HepG2 (cell line): ENCODE measurements around the gene DCAF15. TPM values are rescaled to one million over a fixed set of nuclear protein-coding genes. Genes with fewer than 3 reads are reported as not detected.

ENCODE experiments used
- ARNT ChIP-seq: fragments of 450-650 bp; IDR thresholded peaks from 2 replicates; pipeline ENCODE4 v1.6.1; 2017
- KDM3A ChIP-seq: IDR thresholded peaks from 2 replicates; pipeline ENCODE4 v1.6.1; 2018; ENCODE audit warnings: low read depth, missing compliant biosample characterization
- MAFF ChIP-seq: IDR thresholded peaks from 2 replicates; pipeline ENCODE4 v1.6.1; 2011; ENCODE audit warnings: low read depth, low read length, improper control_type of control experiment
- MBNL3 ChIP-seq: fragments of 250-450 bp; sonication (Bioruptor Pico); conservative IDR thresholded peaks from 2 replicates; pipeline ENCODE4 v1.8.0; 2022; ENCODE audit warnings: mild to moderate bottlenecking, inconsistent platforms
- MTA1 ChIP-seq: sonication (generic); formaldehyde crosslinking; IDR thresholded peaks from 2 replicates; pipeline ENCODE4 v1.4.0; 2020; ENCODE audit warnings: missing genetic modification reagents, mild to moderate bottlenecking, borderline replicate concordance
- MTA3 ChIP-seq: sonication (generic); formaldehyde crosslinking; IDR thresholded peaks from 2 replicates; pipeline ENCODE4 v1.4.0; 2020; ENCODE audit warnings: missing genetic modification reagents
- MXD4 ChIP-seq: IDR thresholded peaks from 2 replicates; pipeline ENCODE4 v1.6.1; 2016; ENCODE audit warnings: mild to moderate bottlenecking, missing biosample characterization, missing genetic modification reagents
- POLR2G ChIP-seq: fragments of 200-400 bp; formaldehyde crosslinking; IDR thresholded peaks from 2 replicates; pipeline ENCODE4 v1.6.1; 2018; ENCODE audit warnings: mild to moderate bottlenecking, low read depth, low read length, moderate library complexity
- SIX1 ChIP-seq: sonication (generic); formaldehyde crosslinking; IDR thresholded peaks from 2 replicates; pipeline ENCODE4 v1.4.0; 2020; ENCODE audit warnings: missing genetic modification reagents, borderline replicate concordance
- SNAI1 ChIP-seq: sonication (generic); formaldehyde crosslinking; IDR thresholded peaks from 2 replicates; pipeline ENCODE4 v1.5.0; 2020; ENCODE audit warnings: mild to moderate bottlenecking, missing genetic modification reagents, borderline replicate concordance
- STAT5B ChIP-seq: sonication (generic); formaldehyde crosslinking; IDR thresholded peaks from 2 replicates; pipeline ENCODE4 v1.4.0; 2020; ENCODE audit warnings: missing genetic modification reagents
- TP53 ChIP-seq: sonication (generic); formaldehyde crosslinking; conservative IDR thresholded peaks from 2 replicates; pipeline ENCODE4 v1.4.0; 2020; ENCODE audit warnings: missing genetic modification reagents
- ZNF430 ChIP-seq: sonication (generic); formaldehyde crosslinking; IDR thresholded peaks from 2 replicates; pipeline ENCODE4 v1.9.0; 2021; ENCODE audit warnings: mild to moderate bottlenecking, missing genetic modification reagents
- ZNF547 ChIP-seq: sonication (generic); formaldehyde crosslinking; IDR thresholded peaks from 2 replicates; pipeline ENCODE4 v1.5.1; 2020; ENCODE audit warnings: mild to moderate bottlenecking, missing genetic modification reagents
- ZNF577 ChIP-seq: sonication (generic); formaldehyde crosslinking; IDR thresholded peaks from 2 replicates; pipeline ENCODE4 v1.4.0; 2020; ENCODE audit warnings: mild to moderate bottlenecking, low read depth, missing genetic modification reagents, borderline replicate concordance
- ZNF7 ChIP-seq: IDR thresholded peaks from 2 replicates; pipeline ENCODE4 v1.6.1; 2016; ENCODE audit warnings: missing biosample characterization, missing genetic modification reagents
- ZNF792 ChIP-seq: IDR thresholded peaks from 2 replicates; pipeline ENCODE4 v1.6.1; 2016
- polyA plus RNA-seq, 8 experiments: library from polyadenylated mRNA; depleted of rRNA in 3 of 8; stranded (reverse) in 7 of 8; unstranded in 1 of 8; fragments of >200 nt; fragmentation: Illumina TruSeq in 4 of 8; extraction: Trizol in 4 of 8; gene quantifications; 2 replicates each; pipeline versions ENCODE4 v1.2.1 to v1.2.3, GENCODE V29; 2011 to 2016; ENCODE audit warnings: low read depth in 4 of 8, missing spikeins in 1 of 8, mixed read lengths in 1 of 8; ENCODE audit not compliant: insufficient read depth in 1 of 8
- total RNA-seq, 5 experiments: library from RNA; depleted of rRNA; stranded (reverse); fragments of >200 nt; fragmentation: Illumina TruSeq; extraction: Trizol; gene quantifications; 2 replicates each; pipeline ENCODE4 v1.2.3, GENCODE V29; 2016; ENCODE audit warnings: low read depth in 1 of 5
- TF ChIP-seq, protein P1 (sequence below): sonication (generic); formaldehyde crosslinking; IDR thresholded peaks from 2 replicates; pipeline ENCODE4 v1.4.0; 2020; ENCODE audit warnings: mild to moderate bottlenecking, missing genetic modification reagents, borderline replicate concordance
- TF ChIP-seq, protein P2 (sequence below): sonication (generic); formaldehyde crosslinking; IDR thresholded peaks from 2 replicates; pipeline ENCODE4 v1.9.0; 2022; ENCODE audit warnings: missing genetic modification reagents, mild to moderate bottlenecking, borderline replicate concordance
- TF ChIP-seq, protein P3 (sequence below): IDR thresholded peaks from 2 replicates; pipeline ENCODE4 v1.6.1; 2016; ENCODE audit warnings: mild to moderate bottlenecking
- TF ChIP-seq, protein P4 (sequence below): IDR thresholded peaks from 2 replicates; pipeline ENCODE4 v1.6.1; 2016; ENCODE audit warnings: missing biosample characterization, missing genetic modification reagents, low read depth

The DCAF15 gene
- total and polyA plus RNA-seq, 2 of the 13 experiments (the other 11 are each of a cell fraction or from before 2014, with no cell fraction given), result 13.6 to 14.0 TPM

DNA sequence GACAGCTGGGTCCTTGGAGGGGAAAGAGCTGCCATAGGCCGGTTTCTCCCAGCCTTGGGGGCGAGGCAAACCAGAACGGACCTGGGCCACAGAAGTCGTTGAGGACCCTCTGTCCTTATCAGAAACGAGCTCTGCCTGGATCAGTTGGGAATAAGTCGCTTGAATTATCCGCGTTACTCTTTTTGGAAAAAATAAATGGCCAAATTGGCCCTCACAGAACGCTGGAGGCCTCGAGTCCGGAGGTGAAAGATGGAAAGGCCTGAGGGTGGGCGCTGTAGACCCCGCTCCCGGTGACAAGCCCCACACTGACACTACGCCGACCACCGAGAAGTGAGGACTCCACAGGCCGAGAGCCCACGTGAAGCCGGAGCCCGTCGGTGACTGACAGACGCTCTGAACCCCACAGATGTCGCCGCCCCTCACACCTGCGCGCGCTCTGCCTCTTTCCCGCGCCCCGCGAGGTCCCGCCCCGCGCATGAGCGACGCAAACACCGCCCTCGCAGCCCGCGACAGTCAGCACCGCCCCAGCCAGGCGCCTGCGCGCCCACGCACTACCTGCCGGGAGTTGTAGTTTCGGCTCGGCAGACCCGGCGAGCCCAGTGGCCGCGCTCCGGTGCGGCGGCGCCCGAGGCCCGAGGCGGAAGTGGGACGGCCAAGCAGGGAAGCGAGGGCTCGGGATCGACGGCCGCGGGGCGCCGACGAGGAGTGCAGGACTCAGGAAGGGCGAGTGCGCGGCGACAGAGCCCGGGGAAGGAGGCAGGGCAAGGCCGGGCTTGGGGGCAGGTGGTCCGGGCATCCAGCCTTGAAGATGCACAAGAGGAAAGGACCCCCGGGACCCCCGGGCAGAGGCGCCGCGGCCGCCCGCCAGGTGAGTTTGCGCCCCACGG is 46.4 kb upstream of the DCAF15 start, which contains the start of the genes BRME1 and CC2D1A (continued):
- TF ChIP-seq MBNL3, result no peak
- TF ChIP-seq, protein P1, sequence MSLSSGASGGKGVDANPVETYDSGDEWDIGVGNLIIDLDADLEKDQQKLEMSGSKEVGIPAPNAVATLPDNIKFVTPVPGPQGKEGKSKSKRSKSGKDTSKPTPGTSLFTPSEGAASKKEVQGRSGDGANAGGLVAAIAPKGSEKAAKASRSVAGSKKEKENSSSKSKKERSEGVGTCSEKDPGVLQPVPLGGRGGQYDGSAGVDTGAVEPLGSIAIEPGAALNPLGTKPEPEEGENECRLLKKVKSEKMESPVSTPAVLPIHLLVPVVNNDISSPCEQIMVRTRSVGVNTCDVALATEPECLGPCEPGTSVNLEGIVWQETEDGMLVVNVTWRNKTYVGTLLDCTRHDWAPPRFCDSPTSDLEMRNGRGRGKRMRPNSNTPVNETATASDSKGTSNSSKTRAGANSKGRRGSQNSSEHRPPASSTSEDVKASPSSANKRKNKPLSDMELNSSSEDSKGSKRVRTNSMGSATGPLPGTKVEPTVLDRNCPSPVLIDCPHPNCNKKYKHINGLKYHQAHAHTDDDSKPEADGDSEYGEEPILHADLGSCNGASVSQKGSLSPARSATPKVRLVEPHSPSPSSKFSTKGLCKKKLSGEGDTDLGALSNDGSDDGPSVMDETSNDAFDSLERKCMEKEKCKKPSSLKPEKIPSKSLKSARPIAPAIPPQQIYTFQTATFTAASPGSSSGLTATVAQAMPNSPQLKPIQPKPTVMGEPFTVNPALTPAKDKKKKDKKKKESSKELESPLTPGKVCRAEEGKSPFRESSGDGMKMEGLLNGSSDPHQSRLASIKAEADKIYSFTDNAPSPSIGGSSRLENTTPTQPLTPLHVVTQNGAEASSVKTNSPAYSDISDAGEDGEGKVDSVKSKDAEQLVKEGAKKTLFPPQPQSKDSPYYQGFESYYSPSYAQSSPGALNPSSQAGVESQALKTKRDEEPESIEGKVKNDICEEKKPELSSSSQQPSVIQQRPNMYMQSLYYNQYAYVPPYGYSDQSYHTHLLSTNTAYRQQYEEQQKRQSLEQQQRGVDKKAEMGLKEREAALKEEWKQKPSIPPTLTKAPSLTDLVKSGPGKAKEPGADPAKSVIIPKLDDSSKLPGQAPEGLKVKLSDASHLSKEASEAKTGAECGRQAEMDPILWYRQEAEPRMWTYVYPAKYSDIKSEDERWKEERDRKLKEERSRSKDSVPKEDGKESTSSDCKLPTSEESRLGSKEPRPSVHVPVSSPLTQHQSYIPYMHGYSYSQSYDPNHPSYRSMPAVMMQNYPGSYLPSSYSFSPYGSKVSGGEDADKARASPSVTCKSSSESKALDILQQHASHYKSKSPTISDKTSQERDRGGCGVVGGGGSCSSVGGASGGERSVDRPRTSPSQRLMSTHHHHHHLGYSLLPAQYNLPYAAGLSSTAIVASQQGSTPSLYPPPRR (CRISPR knock-in tag), result no peak
- peak; percentile 76 for TF ChIP-seq ZNF547 (CRISPR knock-in tag)
- peak; percentile 68 for TF ChIP-seq ZNF792 (CRISPR knock-in tag)
- TF ChIP-seq ZNF577 (CRISPR knock-in tag), result no peak
- TF ChIP-seq SIX1 (CRISPR knock-in tag), result no peak
- TF ChIP-seq, protein P2, sequence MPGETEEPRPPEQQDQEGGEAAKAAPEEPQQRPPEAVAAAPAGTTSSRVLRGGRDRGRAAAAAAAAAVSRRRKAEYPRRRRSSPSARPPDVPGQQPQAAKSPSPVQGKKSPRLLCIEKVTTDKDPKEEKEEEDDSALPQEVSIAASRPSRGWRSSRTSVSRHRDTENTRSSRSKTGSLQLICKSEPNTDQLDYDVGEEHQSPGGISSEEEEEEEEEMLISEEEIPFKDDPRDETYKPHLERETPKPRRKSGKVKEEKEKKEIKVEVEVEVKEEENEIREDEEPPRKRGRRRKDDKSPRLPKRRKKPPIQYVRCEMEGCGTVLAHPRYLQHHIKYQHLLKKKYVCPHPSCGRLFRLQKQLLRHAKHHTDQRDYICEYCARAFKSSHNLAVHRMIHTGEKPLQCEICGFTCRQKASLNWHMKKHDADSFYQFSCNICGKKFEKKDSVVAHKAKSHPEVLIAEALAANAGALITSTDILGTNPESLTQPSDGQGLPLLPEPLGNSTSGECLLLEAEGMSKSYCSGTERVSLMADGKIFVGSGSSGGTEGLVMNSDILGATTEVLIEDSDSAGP (CRISPR knock-in tag), result peak; percentile 77
- TF ChIP-seq ZNF430 (CRISPR knock-in tag), result peak; percentile 79; the same call in 1 of the 2 replicates
- no peak for TF ChIP-seq STAT5B
- TF ChIP-seq MXD4, result peak; percentile 82
- no peak for TF ChIP-seq TP53
- peak; percentile 73 for TF ChIP-seq POLR2G
- no peak for TF ChIP-seq MAFF
- no peak for TF ChIP-seq SNAI1
- TF ChIP-seq, protein P3, sequence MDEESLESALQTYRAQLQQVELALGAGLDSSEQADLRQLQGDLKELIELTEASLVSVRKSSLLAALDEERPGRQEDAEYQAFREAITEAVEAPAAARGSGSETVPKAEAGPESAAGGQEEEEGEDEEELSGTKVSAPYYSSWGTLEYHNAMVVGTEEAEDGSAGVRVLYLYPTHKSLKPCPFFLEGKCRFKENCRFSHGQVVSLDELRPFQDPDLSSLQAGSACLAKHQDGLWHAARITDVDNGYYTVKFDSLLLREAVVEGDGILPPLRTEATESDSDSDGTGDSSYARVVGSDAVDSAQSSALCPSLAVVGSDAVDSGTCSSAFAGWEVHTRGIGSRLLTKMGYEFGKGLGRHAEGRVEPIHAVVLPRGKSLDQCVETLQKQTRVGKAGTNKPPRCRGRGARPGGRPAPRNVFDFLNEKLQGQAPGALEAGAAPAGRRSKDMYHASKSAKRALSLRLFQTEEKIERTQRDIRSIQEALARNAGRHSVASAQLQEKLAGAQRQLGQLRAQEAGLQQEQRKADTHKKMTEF (CRISPR knock-in tag), result peak; percentile 85
- TF ChIP-seq KDM3A (CRISPR knock-in tag), result peak; percentile 68; the same call in 1 of the 2 replicates
- no peak; the same call in 1 of the 2 replicates for TF ChIP-seq MTA1 (CRISPR knock-in tag)
- no peak for TF ChIP-seq MTA3 (CRISPR knock-in tag)
- TF ChIP-seq, protein P4, sequence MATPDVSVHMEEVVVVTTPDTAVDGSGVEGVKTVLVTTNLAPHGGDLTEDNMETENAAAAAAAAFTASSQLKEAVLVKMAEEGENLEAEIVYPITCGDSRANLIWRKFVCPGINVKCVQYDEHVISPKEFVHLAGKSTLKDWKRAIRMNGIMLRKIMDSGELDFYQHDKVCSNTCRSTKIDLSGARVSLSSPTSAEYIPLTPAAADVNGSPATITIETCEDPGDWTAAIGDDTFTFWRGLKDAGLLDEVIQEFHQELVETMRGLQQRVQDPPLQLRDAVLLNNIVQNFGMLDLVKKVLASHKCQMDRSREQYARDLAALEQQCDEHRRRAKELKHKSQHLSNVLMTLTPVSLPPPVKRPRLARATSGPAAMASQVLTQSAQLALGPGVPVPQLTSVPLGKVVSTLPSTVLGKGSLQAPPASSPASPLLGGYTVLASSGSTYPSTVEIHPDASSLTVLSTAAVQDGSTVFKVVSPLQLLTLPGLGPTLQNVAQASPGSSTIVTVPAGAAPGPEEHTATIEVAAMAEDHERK (CRISPR knock-in tag), result peak; percentile 86
- TF ChIP-seq ZNF7, result 0 out of 2 replicates have a peak, but pooled peaks have one; percentile 13
- no peak for TF ChIP-seq ARNT
